Left renal pelvis (tissue), 4 donors: ENCODE results near the gene GCNT3. TPM values are rescaled to one million over a fixed set of nuclear protein-coding genes. Genes with fewer than 3 reads are reported as not detected.
A peak's percentile ranks its signal among the peaks of the same experiment; 100 is the strongest.
"Not testable (repeated sequence)": the region's sequence is repeated elsewhere in the genome, so short reads cannot be mapped to it uniquely, and the experiment has no call there.

ENCODE experiments used
- DNase-seq, 4 donors: peaks; one replicate each; pipeline ENCODE4 v3.0.0-alpha.2; 2013; ENCODE audit warnings: low read depth in 4 of 4, low spot score in 3 of 4
- polyA plus RNA-seq, 4 donors: library from polyadenylated mRNA; unstranded; fragments of 120-200 nt; gene quantifications; one replicate each; pipeline ENCODE4 v1.2.1, GENCODE V29; 2013; ENCODE audit not compliant: insufficient read length in 4 of 4

The GCNT3 gene
- polyA plus RNA-seq, 4 donors, result 0.15 to 0.87 (median 0.56) TPM

DNA sequence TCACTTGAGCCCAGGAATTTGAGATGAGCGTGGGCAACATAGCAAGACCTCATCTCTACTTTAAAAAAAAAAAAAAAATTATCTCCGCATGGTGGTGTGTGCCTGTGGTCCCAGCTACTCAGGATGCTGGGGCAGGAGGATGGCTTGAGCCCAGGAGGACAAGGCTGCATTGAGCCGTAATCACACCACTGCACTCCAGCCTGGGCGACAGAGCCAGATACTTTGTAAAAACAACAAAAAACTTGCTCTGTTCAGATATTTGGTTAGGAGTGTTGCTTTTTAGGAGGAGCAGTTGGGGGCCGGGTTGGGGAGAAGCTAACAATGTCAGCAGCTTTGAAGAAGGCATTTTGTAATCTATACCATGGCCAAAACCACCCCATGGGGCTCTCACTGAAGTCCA lies 4.1 kb downstream of the GCNT3 start:
- DNase-seq, result no peak

- no peak for DNase-seq
These were observed 4.8 kb downstream of the GCNT3 start for GRCh38 chr15:59616379-59616778.

- DNase-seq, result no peak
These were observed 6.8 kb downstream of the GCNT3 start for GRCh38 chr15:59618406-59618805.

- no peak for DNase-seq
These were observed 10.7 kb downstream of the GCNT3 start for GRCh38 chr15:59622289-59622688.

- no peak for DNase-seq
These were observed 21.1 kb downstream of the GCNT3 start for GRCh38 chr15:59632714-59633113.

DNA sequence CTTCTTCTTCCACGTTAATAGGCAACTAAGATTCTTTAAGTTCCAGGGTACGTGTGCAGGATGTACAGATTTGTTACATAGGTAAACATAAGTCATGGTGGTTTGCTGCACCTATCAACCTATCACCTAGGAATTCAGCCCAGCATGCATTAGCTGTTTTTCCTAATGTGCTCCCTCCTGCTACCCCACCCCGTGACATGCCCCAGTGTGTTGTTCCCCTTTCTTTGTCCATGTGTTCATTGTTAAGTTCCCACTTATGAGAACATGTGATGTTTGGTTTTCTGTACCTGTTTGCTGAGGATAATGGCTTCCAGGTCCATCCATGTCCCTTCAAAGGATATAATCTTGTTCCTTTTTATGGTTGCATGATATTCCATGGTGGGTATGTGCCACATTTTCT lies 24.6 kb downstream of the GCNT3 start:
- DNase-seq, result no peak

GRCh38 chr15:59637507-59637906 lies 25.9 kb downstream of the GCNT3 start:
- not testable (repeated sequence) for DNase-seq

DNA sequence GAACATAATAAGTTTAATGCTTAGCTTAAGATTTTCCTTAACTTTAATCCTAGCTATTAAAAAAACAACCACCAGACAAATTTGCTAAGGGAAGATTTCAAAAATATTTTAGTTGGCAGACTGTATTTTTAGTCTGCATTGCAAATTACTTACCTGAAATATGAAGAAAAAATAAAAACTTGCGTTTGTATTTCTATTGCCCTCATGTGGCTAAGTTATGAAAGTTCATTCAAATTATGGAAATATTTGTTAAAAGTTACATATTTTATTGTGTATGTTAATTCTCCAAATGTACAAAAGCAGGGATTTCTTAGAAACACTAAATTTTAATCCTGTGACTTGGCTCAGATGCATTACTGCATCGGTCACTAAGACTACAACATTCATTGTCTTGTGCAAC lies 30.8 kb downstream of the GCNT3 start:
- DNase-seq, result no peak

DNA sequence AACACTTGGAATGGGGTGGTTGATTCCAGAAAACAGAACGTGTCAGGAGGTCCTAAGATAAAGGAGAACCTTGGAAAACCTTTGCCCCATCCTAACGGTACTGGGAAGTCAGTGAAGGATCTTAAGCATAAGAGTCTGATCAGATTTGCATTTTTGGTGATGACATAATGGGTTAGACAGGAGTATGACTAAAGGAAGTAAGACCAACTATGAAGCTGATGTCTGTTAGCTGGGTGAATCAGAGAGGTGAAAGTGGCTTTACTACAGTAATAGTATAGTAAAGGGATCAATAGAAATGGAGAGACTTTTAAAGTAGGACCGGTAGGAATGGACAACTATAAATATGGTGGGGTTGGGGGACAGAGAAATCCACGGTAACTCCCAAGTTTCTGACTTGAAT lies 33.2 kb downstream of the GCNT3 start:
- DNase-seq, result no peak

GRCh38 chr15:59645812-59646211 lies 34.2 kb downstream of the GCNT3 start:
- not testable (repeated sequence) for DNase-seq

- DNase-seq, result no peak
These were observed 34.7 kb downstream of the GCNT3 start for GRCh38 chr15:59646277-59646676.

GRCh38 chr15:59647085-59647484 lies 35.5 kb downstream of the GCNT3 start:
- no peak for DNase-seq

DNA sequence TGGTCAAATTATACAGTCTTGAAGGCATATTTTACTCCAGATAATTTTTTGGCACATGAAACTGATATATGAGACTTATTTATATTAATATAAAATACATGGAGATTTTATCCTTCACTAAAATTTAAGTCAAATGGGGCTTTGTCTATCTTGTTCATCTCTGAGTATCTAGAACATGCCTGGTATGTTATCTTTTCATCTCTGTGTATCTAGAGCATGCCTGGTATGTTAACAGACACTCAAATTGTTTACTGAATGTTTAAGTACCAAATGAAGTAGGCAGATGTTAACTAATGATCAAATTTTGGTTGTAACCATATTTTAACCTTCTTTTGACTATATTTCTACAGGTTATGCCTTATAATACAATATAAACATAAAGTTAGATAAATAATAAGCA lies 38.0 kb downstream of the GCNT3 start:
- DNase-seq, result no peak

DNA sequence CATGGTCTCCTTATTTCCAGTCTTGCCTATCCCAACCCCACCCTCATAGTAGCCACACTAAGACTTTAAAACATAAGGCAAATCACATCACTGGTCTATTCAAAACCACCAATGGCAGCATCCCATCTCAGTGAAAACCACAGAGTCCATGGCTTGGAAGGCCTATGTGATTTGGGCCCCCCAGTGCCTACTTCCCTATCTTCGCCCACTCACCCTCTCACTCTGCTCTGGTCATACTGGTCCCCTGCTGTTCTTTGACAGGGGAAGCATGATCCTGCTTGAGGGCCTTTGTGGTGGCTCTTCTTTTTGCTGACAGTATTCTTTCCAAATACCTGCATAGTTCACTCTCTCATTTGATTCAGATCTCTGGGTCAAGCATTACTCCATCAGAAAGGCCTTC lies 42.5 kb downstream of the GCNT3 start:
- DNase-seq, result no peak

DNA sequence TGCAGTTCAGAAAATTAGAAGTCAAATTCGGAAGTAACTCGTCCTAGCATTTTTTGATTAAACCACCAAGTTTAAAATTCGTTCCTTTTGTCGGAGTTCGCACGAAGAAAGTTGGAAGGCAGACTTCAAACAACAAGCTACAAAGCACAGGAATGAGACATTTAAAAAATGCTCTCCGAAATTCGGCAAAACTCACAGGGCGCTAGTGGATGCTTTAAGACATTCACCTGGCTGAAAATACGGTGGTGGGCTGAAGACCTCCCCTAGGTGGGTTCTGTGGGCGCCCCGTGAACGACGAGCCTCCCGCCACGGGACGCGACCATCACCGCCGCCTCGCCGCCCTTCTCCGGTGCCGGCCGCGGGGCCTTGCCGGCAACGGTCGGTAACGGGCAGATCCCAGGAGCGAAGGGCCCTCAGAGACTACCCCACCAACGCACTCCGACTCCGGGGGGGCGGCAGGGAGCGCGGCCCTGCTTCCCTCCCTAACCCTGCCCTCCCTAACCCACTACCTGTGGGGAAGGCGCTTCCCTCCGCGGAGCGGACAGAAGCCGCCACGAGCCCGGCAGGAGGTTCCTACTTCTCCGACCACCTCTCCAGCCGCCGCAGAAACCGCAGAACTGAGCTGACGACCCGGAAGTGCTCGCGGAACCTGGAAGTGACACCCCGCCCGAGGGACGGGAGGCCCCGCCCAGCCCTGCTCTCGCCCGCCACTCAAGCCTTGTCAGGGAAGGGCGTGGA lies 45.5 kb downstream of the GCNT3 start, which contains the start of gene GTF2A2:
Gene GTF2A2, minus strand, starts transcription at position 619 of the 738 bp plus-strand sequence. CDS start 5,238 bp downstream, outside the sequence.
- DNase-seq, result peak; percentile 78 to 88 (median 81)

- DNase-seq, result no peak
These were observed 46.1 kb downstream of the GCNT3 start for GRCh38 chr15:59657635-59658125.

GRCh38 chr15:59659366-59659765 lies 47.8 kb downstream of the GCNT3 start:
- no peak for DNase-seq

DNA sequence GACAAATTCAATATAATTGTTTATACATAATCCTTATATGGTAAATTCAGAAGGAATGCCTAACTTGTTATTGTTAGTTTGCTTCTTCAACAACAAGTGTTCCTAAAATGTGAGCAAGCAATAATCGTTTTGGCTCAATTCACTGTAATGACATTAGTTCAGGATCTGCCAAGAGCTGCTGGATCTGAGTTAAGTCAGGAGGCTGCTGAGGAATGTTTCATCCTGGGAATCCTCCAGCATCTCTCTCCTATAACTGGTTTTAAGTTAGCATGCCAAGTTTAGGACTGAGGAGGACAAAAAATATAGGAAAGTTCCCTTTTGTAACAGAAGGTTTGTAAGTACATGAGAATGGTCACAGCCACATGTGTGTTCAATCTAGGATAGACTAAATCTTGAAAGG lies 50.7 kb downstream of the GCNT3 start:
- DNase-seq, result no peak

DNA sequence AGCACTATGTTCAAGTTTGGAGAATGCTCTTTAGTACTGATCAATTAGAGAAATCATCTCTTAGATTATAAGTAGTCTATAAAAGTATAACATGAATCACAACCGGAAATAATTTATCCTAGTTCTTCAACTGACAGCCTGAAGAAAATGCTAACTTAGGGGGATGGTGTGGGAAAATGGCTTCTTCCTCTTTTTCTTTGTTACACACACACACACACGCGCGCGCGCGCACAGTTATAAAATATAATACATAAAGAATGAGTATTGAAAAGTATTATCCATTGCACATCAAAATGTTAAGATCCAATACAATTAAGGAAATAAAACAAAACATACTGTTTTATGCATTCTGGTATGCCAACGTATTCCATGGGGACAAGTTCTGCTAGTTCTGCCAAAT lies 57.0 kb downstream of the GCNT3 start:
- DNase-seq, result no peak
